K562 (cell line): ENCODE measurements around the gene TMEM120A. TPM values are rescaled to one million over a fixed set of nuclear protein-coding genes. Genes with fewer than 3 reads are reported as not detected.

Source experiments
- ATAC-seq: fragments of 200-7000 bp; cut with Tn5 transposase; 3 replicates; pipeline ENCODE4 v1.9.1; 2020; ENCODE audit warnings: moderate library complexity
- BruUV-seq: library from RNA; stranded (reverse); fragments of 400-500 nt; replicated peaks from 2 replicates; lab custom pipeline; 2021; lab: Mats Ljungman, UMichigan
- CTCF ChIA-PET: fragments of 300-600 bp; formaldehyde crosslinking; extraction: SDS; loops from one replicate; lab custom pipeline; 2021; ENCODE audit warnings: low intra/inter-chr PET ratio; lab: Yijun Ruan, JAX
- POLR2A ChIA-PET: fragments of 300-600, 350-650 bp; sonication (Branson Sonifier 250); formaldehyde crosslinking; extraction: SDS; loops from one replicate; lab custom pipeline; 2021; ENCODE audit warnings: antibody characterized with exemption, inconsistent platforms; lab: Yijun Ruan, JAX
- DNase-seq, 4 experiments: peaks; one replicate each; pipeline versions ENCODE4 v3.0.0 to v3.0.0-alpha.2; 2011 to 2018; ENCODE audit warnings: low spot score in 3 of 4, mixed read lengths in 3 of 4; ENCODE audit errors: extremely low read depth in 1 of 4
- FAIRE-seq: peaks from 2 replicates; lab custom pipeline; 2011; peaks lifted over from hg19 to GRCh38; lab: Jason Lieb, UNC
- H2AFZ ChIP-seq: 2 replicates; pipeline ENCODE4 v1.6.0; 2011; ENCODE audit warnings: low read depth, low read length, control low read depth, inconsistent platforms
- H3K27ac ChIP-seq: fragments of 200-600 bp; 3 replicates; pipeline ENCODE4 v1.8.0; 2011; ENCODE audit warnings: low read depth, mild to moderate bottlenecking, control low read depth, inconsistent platforms, low read length, moderate library complexity, mixed read lengths; ENCODE audit errors: extremely low read depth
- H3K27me3 ChIP-seq, 2 experiments: fragments of 300-600 bp in 1 of 2; 2 replicates in 1 of 2; 3 replicates in 1 of 2; pipeline versions ENCODE4 v1.6.0 to v1.8.0; 2011; ENCODE audit warnings: inconsistent platforms in 2 of 2, low read length in 2 of 2, mild to moderate bottlenecking in 1 of 2, mixed read lengths in 1 of 2, moderate library complexity in 1 of 2; ENCODE audit not compliant: control insufficient read depth in 2 of 2, insufficient read depth in 2 of 2
- H3K36me3 ChIP-seq: fragments of 300-600 bp; 3 replicates; pipeline ENCODE4 v1.8.0; 2011; ENCODE audit warnings: mild to moderate bottlenecking, low read length, inconsistent platforms; ENCODE audit not compliant: control insufficient read depth, insufficient read depth
- H3K4me1 ChIP-seq, 2 experiments: fragments of 200-600 bp in 1 of 2; replicated peaks in 1 of 2; 2 replicates in 1 of 2; 3 replicates in 1 of 2; pipeline versions ENCODE4 v1.5.1 to v1.8.0; 2011; ENCODE audit warnings: inconsistent platforms in 2 of 2, low read length in 2 of 2, mild to moderate bottlenecking in 1 of 2, mixed read lengths in 1 of 2, moderate library complexity in 1 of 2; ENCODE audit not compliant: control insufficient read depth in 2 of 2, insufficient read depth in 2 of 2
- H3K4me2 ChIP-seq: 2 replicates; pipeline ENCODE4 v1.6.1; 2011; ENCODE audit warnings: low read length, control low read depth, inconsistent platforms, mixed read lengths; ENCODE audit not compliant: insufficient read depth
- H3K4me3 ChIP-seq: fragments of 200-600 bp; sonication (generic), shearing (Covaris generic); 2 replicates; pipeline ENCODE4 v1.5.1; 2016; ENCODE audit warnings: control low read depth, inconsistent platforms
- H3K79me2 ChIP-seq: fragments of 200-600 bp; 3 replicates; pipeline ENCODE4 v1.8.0; 2011; ENCODE audit warnings: low read length, inconsistent platforms; ENCODE audit not compliant: control insufficient read depth, insufficient read depth
- H3K9ac ChIP-seq, 2 experiments: 2 replicates each; pipeline versions ENCODE4 v1.6.0 to v1.6.1; 2011; ENCODE audit warnings: low read depth in 2 of 2, low read length in 2 of 2, control low read depth in 1 of 2, inconsistent platforms in 1 of 2, mild to moderate bottlenecking in 1 of 2, mixed read lengths in 1 of 2; ENCODE audit not compliant: insufficient read depth in 1 of 2
- H3K9me1 ChIP-seq: one replicate; pipeline ENCODE4 v1.6.0; 2011; ENCODE audit warnings: inconsistent platforms, mild to moderate bottlenecking, low read length, moderate library complexity; ENCODE audit not compliant: control insufficient read depth, insufficient read depth
- H3K9me3 ChIP-seq: replicated peaks from 2 replicates; pipeline ENCODE4 v1.5.1; 2011; ENCODE audit warnings: low read depth, low read length, inconsistent platforms; ENCODE audit not compliant: control insufficient read depth, insufficient read depth
- H4K20me1 ChIP-seq: replicated peaks from 2 replicates; pipeline ENCODE4 v1.6.1; 2011; ENCODE audit warnings: low read length, inconsistent platforms, mixed read lengths; ENCODE audit not compliant: control insufficient read depth, insufficient read depth
- HIVEP1 ChIP-seq: fragments of 250-450 bp; sonication (Bioruptor Pico); IDR thresholded peaks from 2 replicates; pipeline ENCODE4 v1.4.0; 2020; ENCODE audit warnings: mild to moderate bottlenecking
- LEF1 ChIP-seq: fragments of 450-650 bp; IDR thresholded peaks from 2 replicates; pipeline ENCODE4 v1.6.1; 2016; ENCODE audit warnings: mild to moderate bottlenecking
- ZBTB33 ChIP-seq: sonication (generic); formaldehyde crosslinking; IDR thresholded peaks from 2 replicates; pipeline ENCODE4 v1.8.1; 2023; ENCODE audit warnings: mild to moderate bottlenecking, missing genetic modification reagents
- WGBS: fragments of 100-300 bp; shearing (Covaris generic); methylation state at CpG from one replicate; pipeline ENCODE4 v1.1.6; 2016; ENCODE audit warnings: low coverage, mixed read lengths; ENCODE audit not compliant: insufficient coverage; ENCODE audit errors: missing lambda C conversion rate; 5-methylcytosine and 5-hydroxymethylcytosine counted together
- in situ Hi-C: fragments of 300-500 bp; cut with MboI; formaldehyde crosslinking; loops from 4 replicates; pipeline ENCODE4 v1.15.0; 2018; ENCODE audit warnings: inconsistent platforms, mixed read lengths
- intact Hi-C: fragments of 100-400 bp; cut with micrococcal nuclease; formaldehyde crosslinking; loops from 2 replicates; pipeline ENCODE4 v1.14.2; 2022
- polyA plus RNA-seq, 8 experiments: library from polyadenylated mRNA; depleted of rRNA in 4 of 8; stranded (reverse) in 5 of 8; unstranded in 3 of 8; fragments of >200 nt; fragmentation: Nextera tagmentation in 2 of 8; fragmentation: Illumina TruSeq in 1 of 8; extraction: Ambion mirVana in 2 of 8; extraction: Trizol in 1 of 8; gene quantifications; 2 replicates each; pipeline versions ENCODE4 v1.2.1 to v1.2.3, GENCODE V29; 2011 to 2014; ENCODE audit warnings: inconsistent platforms in 1 of 8, missing spikeins in 1 of 8
- total RNA-seq, 7 experiments: library from RNA; depleted of rRNA in 6 of 7; stranded (reverse); fragments of >200 nt in 6 of 7; fragmentation: Illumina TruSeq in 2 of 7; extraction: Trizol in 2 of 7; gene quantifications; 2 replicates each; pipeline versions ENCODE4 v1.2.1 to v1.2.3, GENCODE V29; 2011 to 2021; ENCODE audit warnings: low replicate concordance in 1 of 7
- TF ChIP-seq, protein P1 (sequence below): fragments of 450-650 bp; IDR thresholded peaks from 2 replicates; pipeline ENCODE4 v1.6.1; 2016; ENCODE audit warnings: antibody characterized with exemption
- TF ChIP-seq, protein P2 (sequence below), 2 experiments: fragments of 450-650 bp; IDR thresholded peaks; 2 replicates each; pipeline ENCODE4 v1.6.1; 2016; ENCODE audit warnings: mild to moderate bottlenecking in 2 of 2, borderline replicate concordance in 1 of 2, low read depth in 1 of 2, moderate library complexity in 1 of 2

TMEM120A gene
- total and polyA plus RNA-seq, 9 of the 15 experiments (the other 6 are each of a cell fraction or from before 2014, with no cell fraction given) = 2.3 to 90.2 (median 22.9) TPM

- TF ChIP-seq, protein P1, sequence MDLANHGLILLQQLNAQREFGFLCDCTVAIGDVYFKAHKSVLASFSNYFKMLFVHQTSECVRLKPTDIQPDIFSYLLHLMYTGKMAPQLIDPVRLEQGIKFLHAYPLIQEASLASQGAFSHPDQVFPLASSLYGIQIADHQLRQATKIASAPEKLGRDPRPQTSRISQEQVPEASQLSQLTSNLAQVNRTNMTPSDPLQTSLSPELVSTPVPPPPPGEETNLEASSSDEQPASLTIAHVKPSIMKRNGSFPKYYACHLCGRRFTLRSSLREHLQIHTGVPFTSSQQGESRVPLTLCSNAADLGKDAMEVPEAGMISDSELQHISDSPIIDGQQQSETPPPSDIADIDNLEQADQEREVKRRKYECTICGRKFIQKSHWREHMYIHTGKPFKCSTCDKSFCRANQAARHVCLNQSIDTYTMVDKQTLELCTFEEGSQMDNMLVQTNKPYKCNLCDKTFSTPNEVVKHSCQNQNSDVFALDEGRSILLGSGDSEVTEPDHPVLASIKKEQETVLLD = no peak
Observed at GRCh38 chr7:76023002-76023401, 28.6 kb upstream of the TMEM120A start (continued).

GRCh38 chr7:76022026-76022780, 27.8 kb upstream of the TMEM120A start:
- H3K4me2 ChIP-seq = no peak overlapping the region
- no peaks in the 10 kb centered on the region for H4K20me1 ChIP-seq
- intact Hi-C loops (loop anchor here (5.0 kb wide), 1 partner anchor 75 kb away; no protein-coding TSS in a partner anchor), in situ Hi-C loops (loop anchor here (5.0 to 25.0 kb wide), 2 partner anchors 155 to 585 kb away; no protein-coding TSS in a partner anchor)
- H3K9me3 ChIP-seq = no peaks in the 10 kb centered on the region
- H3K79me2 ChIP-seq = no peaks in the 10 kb centered on the region
- ChIA-PET POLR2A (interaction anchor here (0.6 to 1.1 kb wide), 2 partner anchors 18 to 280 kb away, joined by 3 to 5 read pairs; no protein-coding TSS in a partner anchor), CTCF (interaction anchor here (0.7 to 4.3 kb wide), 2 partner anchors 155 to 1917 kb away, joined by 3 to 95 read pairs; no protein-coding TSS in a partner anchor)
- no peak overlapping the region for H3K4me3 ChIP-seq
- ATAC-seq (no peak), FAIRE-seq (no peak), DNase-seq (no peak)
- peaks cover 0 to 4% of the 10 kb centered on the region in 2 experiments; a peak in 2 of 5 replicates for H3K4me1 ChIP-seq
- no peak overlapping the region for H2AFZ ChIP-seq
- WGBS = 79% methylated on average over 7 of the region's 7 CpGs
- no peak overlapping the region for H3K27ac ChIP-seq
- no TSS peak for BruUV-seq
- no peaks in the 10 kb centered on the region for H3K9me1 ChIP-seq
- H3K36me3 ChIP-seq = peaks cover 36% of the 10 kb centered on the region
- no peak overlapping the region for H3K9ac ChIP-seq
- no peaks in the 10 kb centered on the region for H3K27me3 ChIP-seq
- TF ChIP-seq HIVEP1 (no peak), ZBTB33 (CRISPR knock-in tag) (no peak), LEF1 (no peak)
- TF ChIP-seq, protein P2, sequence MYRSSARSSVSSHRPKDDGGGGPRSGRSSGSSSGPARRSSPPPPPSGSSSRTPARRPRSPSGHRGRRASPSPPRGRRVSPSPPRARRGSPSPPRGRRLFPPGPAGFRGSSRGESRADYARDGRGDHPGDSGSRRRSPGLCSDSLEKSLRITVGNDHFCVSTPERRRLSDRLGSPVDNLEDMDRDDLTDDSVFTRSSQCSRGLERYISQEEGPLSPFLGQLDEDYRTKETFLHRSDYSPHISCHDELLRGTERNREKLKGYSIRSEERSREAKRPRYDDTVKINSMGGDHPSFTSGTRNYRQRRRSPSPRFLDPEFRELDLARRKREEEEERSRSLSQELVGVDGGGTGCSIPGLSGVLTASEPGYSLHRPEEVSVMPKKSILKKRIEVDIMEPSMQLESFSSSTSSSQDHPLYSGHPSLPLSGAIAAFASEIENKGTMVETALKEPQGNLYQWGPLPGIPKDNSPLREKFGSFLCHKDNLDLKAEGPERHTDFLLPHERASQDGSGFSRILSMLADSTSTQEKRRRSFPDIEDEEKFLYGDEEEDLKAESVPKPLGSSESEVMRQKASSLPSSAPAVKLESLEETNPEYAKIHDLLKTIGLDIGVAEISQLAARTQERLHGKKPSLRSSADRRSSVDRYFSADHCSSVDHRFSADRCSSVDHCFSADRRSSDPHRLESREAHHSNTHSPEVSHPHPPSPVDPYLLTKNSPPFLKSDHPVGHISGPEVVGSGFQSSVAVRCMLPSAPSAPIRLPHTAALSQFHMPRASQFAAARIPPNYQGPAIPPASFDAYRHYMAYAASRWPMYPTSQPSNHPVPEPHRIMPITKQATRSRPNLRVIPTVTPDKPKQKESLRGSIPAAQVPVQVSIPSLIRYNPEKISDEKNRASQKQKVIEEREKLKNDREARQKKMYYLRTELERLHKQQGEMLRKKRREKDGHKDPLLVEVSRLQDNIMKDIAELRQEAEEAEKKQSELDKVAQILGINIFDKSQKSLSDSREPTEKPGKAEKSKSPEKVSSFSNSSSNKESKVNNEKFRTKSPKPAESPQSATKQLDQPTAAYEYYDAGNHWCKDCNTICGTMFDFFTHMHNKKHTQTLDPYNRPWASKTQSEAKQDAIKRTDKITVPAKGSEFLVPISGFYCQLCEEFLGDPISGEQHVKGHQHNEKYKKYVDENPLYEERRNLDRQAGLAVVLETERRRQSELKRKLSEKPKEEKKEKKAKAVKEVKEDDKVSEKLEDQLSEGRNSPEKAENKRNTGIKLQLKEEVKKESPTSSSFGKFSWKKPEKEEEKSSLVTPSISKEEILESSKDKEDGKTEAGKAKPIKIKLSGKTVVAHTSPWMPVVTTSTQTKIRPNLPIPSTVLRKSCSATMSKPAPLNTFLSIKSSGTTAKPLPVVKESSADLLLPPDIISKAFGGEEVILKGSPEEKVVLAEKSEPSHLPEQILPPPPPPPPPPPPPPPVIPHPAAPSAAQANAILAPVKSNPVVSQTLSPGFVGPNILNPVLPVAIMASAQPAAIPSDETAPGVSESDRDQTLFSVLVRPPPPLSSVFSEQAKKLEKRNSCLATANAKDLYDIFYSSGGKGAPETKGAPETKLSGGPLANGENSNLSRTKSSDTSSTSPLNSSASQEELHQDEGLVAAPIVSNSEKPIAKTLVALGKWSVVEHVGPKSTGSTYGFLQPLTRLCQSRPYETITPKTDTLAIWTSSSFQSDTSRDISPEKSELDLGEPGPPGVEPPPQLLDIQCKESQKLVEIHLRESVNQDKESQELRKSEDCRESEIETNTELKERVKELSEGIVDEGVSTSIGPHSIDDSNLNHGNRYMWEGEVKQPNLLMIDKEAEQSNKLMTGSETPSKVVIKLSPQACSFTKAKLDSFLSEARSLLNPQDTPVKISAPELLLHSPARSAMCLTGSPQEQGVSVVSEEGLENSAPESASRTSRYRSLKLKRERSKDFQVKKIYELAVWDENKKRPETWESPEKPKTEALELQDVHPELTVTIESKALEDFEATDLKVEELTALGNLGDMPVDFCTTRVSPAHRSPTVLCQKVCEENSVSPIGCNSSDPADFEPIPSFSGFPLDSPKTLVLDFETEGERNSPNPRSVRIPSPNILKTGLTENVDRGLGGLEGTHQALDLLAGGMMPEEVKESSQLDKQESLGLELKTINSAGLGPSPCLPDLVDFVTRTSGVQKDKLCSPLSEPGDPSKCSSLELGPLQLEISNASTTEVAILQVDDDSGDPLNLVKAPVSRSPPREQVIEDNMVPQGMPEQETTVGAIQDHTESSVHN (IDR thresholded peaks at IDR 0.05; ENCODE audit: borderline replicate concordance in 1 of 2, low read depth in 1 of 2) = no peak
